Karpas-422 (cell line): ENCODE results near the gene ZW10. TPM values are rescaled to one million over a fixed set of nuclear protein-coding genes. Genes with fewer than 3 reads are reported as not detected.

Experiments
- small RNA-seq: library from RNA; depleted of rRNA; stranded (forward); fragments of <200 nt; gene quantifications from one replicate; pipeline ENCODE3, GENCODE V24; 2014
- total RNA-seq: library from RNA; depleted of rRNA; stranded (reverse); fragments of >200 nt; shearing (Covaris generic); gene quantifications from 2 replicates; pipeline ENCODE4 v1.2.3, GENCODE V29; 2014; ENCODE audit warnings: low replicate concordance; rRNA removed

The ZW10 gene
- total RNA-seq, 1 experiment from 2014 or later = 11.4 TPM

Small RNA genes within 50 kb of the gene (small RNA-seq; reads per million reads assigned to genes)
- not detected for gene LRRC37A13P
- gene RPS29P19 = not detected

Other genes with a start within 250 kb of the ZW10 start
- gene TMPRSS5, start 67.4 kb downstream of the ZW10 start, total RNA-seq = 0.19 TPM in 1 of 2 replicates, not detected in the other
- not detected in 2 replicates for gene CLDN25, start 6.1 kb upstream of the ZW10 start, total RNA-seq
- gene USP28, start 101.9 kb upstream of the ZW10 start, total RNA-seq = 17.4 and 45.6 TPM in 2 replicates
- 2.2 and 2.7 TPM in 2 replicates for gene HTR3B, start 131.1 kb upstream of the ZW10 start, total RNA-seq
- gene HTR3A, start 201.4 kb upstream of the ZW10 start, total RNA-seq = 242 and 254 TPM in 2 replicates